A549 (cell line): ENCODE measurements around the gene NUTF2. TPM values are rescaled to one million over a fixed set of nuclear protein-coding genes. Genes with fewer than 3 reads are reported as not detected.

Source experiments
- CBX8 ChIP-seq: fragments of 200-600 bp; sonication (generic); IDR thresholded peaks from 2 replicates; pipeline ENCODE4 v1.6.1; 2016
- CEBPB ChIP-seq, 2 experiments: fragments of >200 bp in 1 of 2; sonication (Bioruptor Twin) in 1 of 2; formaldehyde crosslinking in 1 of 2; IDR thresholded peaks; 2 replicates each; pipeline ENCODE4 v1.6.1; 2012 to 2016
- CHD2 ChIP-seq: fragments of 150-350 bp; IDR thresholded peaks from 2 replicates; pipeline ENCODE4 v1.6.1; 2014; ENCODE audit warnings: low read length; ENCODE audit not compliant: partially characterized antibody
- CHD4 ChIP-seq: fragments of 200-600 bp; sonication (generic); IDR thresholded peaks from 2 replicates; pipeline ENCODE4 v1.6.1; 2016; ENCODE audit warnings: antibody characterized with exemption, mild to moderate bottlenecking, borderline replicate concordance
- CTCF ChIP-seq: fragments of >200 bp; sonication (Bioruptor Twin); formaldehyde crosslinking; IDR thresholded peaks from 3 replicates; pipeline ENCODE4 v1.5.1; 2016
- EHF ChIP-seq: fragments of 250-450 bp; sonication (Bioruptor Pico); IDR thresholded peaks from 2 replicates; pipeline ENCODE4 v1.5.0; 2020; ENCODE audit warnings: mild to moderate bottlenecking
- GATA3 ChIP-seq: IDR thresholded peaks from 2 replicates; pipeline ENCODE4 v1.6.1; 2012; ENCODE audit warnings: borderline replicate concordance
- HDAC2 ChIP-seq: fragments of 200-600 bp; sonication (generic); IDR thresholded peaks from 2 replicates; pipeline ENCODE4 v1.6.1; 2016
- HEYL ChIP-seq: fragments of 250-450 bp; sonication (Bioruptor Pico); IDR thresholded peaks from 2 replicates; pipeline ENCODE4 v1.8.0; 2021; ENCODE audit warnings: mild to moderate bottlenecking, moderate library complexity
- HMGXB4 ChIP-seq: fragments of 250-450 bp; sonication (Bioruptor Pico); IDR thresholded peaks from 2 replicates; pipeline ENCODE4 v1.5.0; 2021; ENCODE audit warnings: mild to moderate bottlenecking, moderate library complexity, borderline replicate concordance
- HOXA7 ChIP-seq: fragments of 250-450 bp; sonication (Bioruptor Pico); IDR thresholded peaks from 2 replicates; pipeline ENCODE4 v1.5.0; 2020; ENCODE audit warnings: mild to moderate bottlenecking, moderate library complexity
- HOXB13 ChIP-seq: fragments of 250-450 bp; sonication (Bioruptor Pico); IDR thresholded peaks from 2 replicates; pipeline ENCODE4 v1.5.0; 2020; ENCODE audit warnings: low read depth, mild to moderate bottlenecking, moderate library complexity
- NFE2L2 ChIP-seq: fragments of 150-350 bp; conservative IDR thresholded peaks from 2 replicates; pipeline ENCODE4 v1.6.1; 2014; ENCODE audit warnings: low read length
- PBX3 ChIP-seq: IDR thresholded peaks from 2 replicates; pipeline ENCODE4 v1.6.1; 2012
- PHF8 ChIP-seq: fragments of 200-600 bp; sonication (generic); IDR thresholded peaks from 2 replicates; pipeline ENCODE4 v1.6.1; 2016; ENCODE audit warnings: low read depth, mild to moderate bottlenecking, antibody characterized with exemption, moderate library complexity, borderline replicate concordance
- POLR2A ChIP-seq: IDR thresholded peaks from 2 replicates; pipeline ENCODE4 v1.6.1; 2012; ENCODE audit warnings: mild to moderate bottlenecking, low read length
- POLR2AphosphoS2 ChIP-seq: conservative IDR thresholded peaks from 2 replicates; pipeline ENCODE4 v1.6.1; 2012; ENCODE audit warnings: low read length, improper control_type of control experiment, inconsistent platforms
- RARB ChIP-seq: fragments of 250-450 bp; sonication (Bioruptor Pico); IDR thresholded peaks from 2 replicates; pipeline ENCODE4 v1.8.0; 2021; ENCODE audit warnings: mild to moderate bottlenecking, moderate library complexity
- SREBF2 ChIP-seq: fragments of 450-650 bp; IDR thresholded peaks from 2 replicates; pipeline ENCODE4 v1.6.1; 2014; ENCODE audit warnings: mild to moderate bottlenecking, moderate library complexity
- TP53 ChIP-seq: fragments of 250-450 bp; sonication (Bioruptor Pico); IDR thresholded peaks from 2 replicates; pipeline ENCODE4 v1.5.0; 2021; ENCODE audit warnings: mild to moderate bottlenecking, moderate library complexity
- ZSCAN20 ChIP-seq: fragments of 250-450 bp; sonication (Bioruptor Pico); IDR thresholded peaks from 2 replicates; pipeline ENCODE4 v1.8.0; 2022; ENCODE audit warnings: mild to moderate bottlenecking, moderate library complexity
- polyA plus RNA-seq, 4 experiments: library from polyadenylated mRNA; depleted of rRNA in 3 of 4; stranded (reverse); fragments of >200 nt; fragmentation: RNase III in 1 of 4; extraction: RNeasy Plus Mini Kit Qiagen cat#74134 plus additional on column Dnase treatment in 1 of 4; gene quantifications; 2 replicates in 3 of 4; 3 replicates in 1 of 4; pipeline ENCODE4 v1.2.3, GENCODE V29; 2011 to 2017
- TF ChIP-seq, protein P1 (sequence below): fragments of 450-650 bp; IDR thresholded peaks from 2 replicates; pipeline ENCODE4 v1.6.1; 2014; ENCODE audit warnings: antibody characterized with exemption
- TF ChIP-seq, protein P2 (sequence below): fragments of >200 bp; sonication (Bioruptor Twin); formaldehyde crosslinking; IDR thresholded peaks from 2 replicates; pipeline ENCODE4 v1.6.1; 2016

NUTF2 gene
- polyA plus RNA-seq, 2 of the 4 experiments (the other 2 are of a cell fraction) = 168 to 287 TPM

DNA sequence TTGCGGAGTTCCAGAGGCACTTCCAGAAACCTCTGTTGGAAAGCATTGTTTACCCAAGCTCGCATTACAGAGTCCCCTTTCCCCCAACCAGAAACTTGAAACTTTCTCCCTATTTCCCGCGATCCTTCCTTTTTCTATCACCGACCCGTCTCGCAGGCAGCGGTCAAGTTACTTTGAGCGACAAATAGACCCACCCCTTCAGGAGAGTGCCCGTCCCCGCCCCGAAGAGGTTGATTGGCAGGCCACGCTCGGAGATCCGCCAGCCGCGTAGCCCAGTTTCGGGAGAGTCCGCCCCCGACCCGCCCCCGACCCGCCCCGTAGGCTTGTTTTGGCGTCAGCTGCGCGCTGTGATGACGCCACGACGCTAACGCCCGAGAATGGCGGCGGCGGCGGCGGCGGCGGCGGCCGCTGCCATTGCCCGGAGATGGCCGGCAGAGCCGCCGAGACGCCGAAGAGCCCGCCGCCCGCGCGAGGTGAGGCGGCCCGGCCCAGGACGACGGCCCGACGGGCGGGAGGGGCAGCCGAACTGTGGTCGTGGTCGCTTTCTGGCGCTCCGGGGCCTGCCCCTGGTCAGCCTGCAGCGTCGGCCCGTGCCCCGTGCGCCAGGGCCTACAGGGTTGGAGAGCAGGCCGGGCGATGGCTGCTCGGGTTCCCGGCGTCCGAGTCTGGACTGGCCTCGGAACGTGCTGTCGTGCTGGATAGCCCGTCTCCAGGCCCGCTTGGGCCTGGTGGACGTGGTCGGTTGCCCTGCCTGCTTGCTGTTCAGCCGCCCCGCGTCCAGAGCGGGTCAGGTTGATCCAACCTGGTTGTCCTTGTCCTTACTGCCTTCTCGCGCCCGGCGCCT, 46.4 kb downstream of the NUTF2 start, which contains the start of gene PSKH1 (continued):
- TF ChIP-seq SREBF2 (no peak), CHD2 (peak; percentile 35), HMGXB4 (CRISPR knock-in tag) (no peak), HOXA7 (CRISPR knock-in tag) (no peak), RARB (CRISPR knock-in tag) (no peak), PBX3 (peak; percentile 95), POLR2AphosphoS2 (no peak), CHD4 (no peak), CTCF (no peak), PHF8 (peak; percentile 99), HOXB13 (CRISPR knock-in tag) (no peak), CBX8 (no peak), NFE2L2 (no peak), HDAC2 (no peak), HEYL (CRISPR knock-in tag) (no peak), CEBPB (IDR thresholded peaks at IDR 0.05) (no peak), EHF (no peak), GATA3 (no peak), TP53 (peak; percentile 57; the same call in 1 of the 2 replicates), POLR2A (peak; percentile 44), ZSCAN20 (CRISPR knock-in tag) (no peak)
- TF ChIP-seq, protein P1, sequence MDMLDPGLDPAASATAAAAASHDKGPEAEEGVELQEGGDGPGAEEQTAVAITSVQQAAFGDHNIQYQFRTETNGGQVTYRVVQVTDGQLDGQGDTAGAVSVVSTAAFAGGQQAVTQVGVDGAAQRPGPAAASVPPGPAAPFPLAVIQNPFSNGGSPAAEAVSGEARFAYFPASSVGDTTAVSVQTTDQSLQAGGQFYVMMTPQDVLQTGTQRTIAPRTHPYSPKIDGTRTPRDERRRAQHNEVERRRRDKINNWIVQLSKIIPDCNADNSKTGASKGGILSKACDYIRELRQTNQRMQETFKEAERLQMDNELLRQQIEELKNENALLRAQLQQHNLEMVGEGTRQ = no peak
- TF ChIP-seq, protein P2, sequence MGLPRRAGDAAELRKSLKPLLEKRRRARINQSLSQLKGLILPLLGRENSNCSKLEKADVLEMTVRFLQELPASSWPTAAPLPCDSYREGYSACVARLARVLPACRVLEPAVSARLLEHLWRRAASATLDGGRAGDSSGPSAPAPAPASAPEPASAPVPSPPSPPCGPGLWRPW = no peak
